Keratinocyte (primary cell): ENCODE measurements around the gene PRPF8. TPM values are rescaled to one million over a fixed set of nuclear protein-coding genes. Genes with fewer than 3 reads are reported as not detected.
A peak's percentile ranks its signal among the peaks of the same experiment; 100 is the strongest.

ENCODE experiments used
- DNase-seq: peaks from one replicate; pipeline ENCODE4 v3.0.0-alpha.2; 2011; ENCODE audit warnings: low read depth, missing footprints, low spot score
- FAIRE-seq: peaks from 2 replicates; lab custom pipeline; 2011; peaks lifted over from hg19 to GRCh38; lab: Jason Lieb, UNC
- H2AFZ ChIP-seq: 2 replicates; pipeline ENCODE4 v1.6.0; 2012; ENCODE audit warnings: low read length, control low read depth, inconsistent platforms; ENCODE audit not compliant: control insufficient read depth
- H3K27ac ChIP-seq: 2 replicates; pipeline ENCODE4 v1.5.1; 2011; ENCODE audit warnings: low read length; ENCODE audit not compliant: control insufficient read depth, insufficient read depth
- H3K27me3 ChIP-seq: 3 replicates; pipeline ENCODE4 v1.6.0; 2011; ENCODE audit warnings: low read length; ENCODE audit not compliant: control insufficient read depth, insufficient read depth; ENCODE audit errors: extremely low read depth
- H3K36me3 ChIP-seq, 2 experiments: 2 replicates in 1 of 2; 3 replicates in 1 of 2; pipeline ENCODE4 v1.5.1; 2011; ENCODE audit warnings: low read length in 2 of 2, mild to moderate bottlenecking in 1 of 2; ENCODE audit not compliant: control insufficient read depth in 2 of 2, insufficient read depth in 2 of 2; ENCODE audit errors: extremely low read depth in 1 of 2
- H3K4me1 ChIP-seq: 3 replicates; pipeline ENCODE4 v1.5.1; 2011; ENCODE audit warnings: low read length; ENCODE audit not compliant: control insufficient read depth, insufficient read depth; ENCODE audit errors: extremely low read depth
- H3K4me2 ChIP-seq: 3 replicates; pipeline ENCODE4 v1.6.0; 2011; ENCODE audit warnings: low read depth, low read length; ENCODE audit not compliant: control insufficient read depth, insufficient read depth; ENCODE audit errors: extremely low read depth
- H3K4me3 ChIP-seq, 3 experiments: fragments of 200-600 bp in 1 of 3; sonication (generic) in 1 of 3; 2 replicates in 2 of 3; 3 replicates in 1 of 3; pipeline ENCODE4 v1.5.1; 2011 to 2016; ENCODE audit warnings: low read length in 3 of 3, mild to moderate bottlenecking in 3 of 3, control low read depth in 2 of 3, inconsistent platforms in 1 of 3, low read depth in 1 of 3, mixed read lengths in 1 of 3, mixed run types in 1 of 3, moderate library complexity in 1 of 3; ENCODE audit not compliant: control insufficient read depth in 2 of 3, insufficient read depth in 2 of 3; ENCODE audit errors: extremely low read depth in 1 of 3
- H3K79me2 ChIP-seq: 2 replicates; pipeline ENCODE4 v1.6.0; 2012; ENCODE audit warnings: low read length; ENCODE audit not compliant: control insufficient read depth, insufficient read depth
- H3K9ac ChIP-seq: 3 replicates; pipeline ENCODE4 v1.6.0; 2011; ENCODE audit warnings: low read length; ENCODE audit not compliant: control insufficient read depth, insufficient read depth; ENCODE audit errors: extremely low read depth
- H3K9me1 ChIP-seq: 3 replicates; pipeline ENCODE4 v1.6.0; 2011; ENCODE audit warnings: low read length; ENCODE audit not compliant: control insufficient read depth, insufficient read depth; ENCODE audit errors: extremely low read depth
- H3K9me3 ChIP-seq: 2 replicates; pipeline ENCODE4 v1.5.1; 2012; ENCODE audit warnings: low read depth, low read length; ENCODE audit not compliant: control insufficient read depth
- H4K20me1 ChIP-seq: 3 replicates; pipeline ENCODE4 v1.6.0; 2011; ENCODE audit warnings: low read length; ENCODE audit not compliant: control insufficient read depth, insufficient read depth; ENCODE audit errors: extremely low read depth
- CTCF ChIP-seq, 3 experiments: IDR thresholded peaks in 1 of 3; conservative IDR thresholded peaks in 1 of 3; optimal IDR thresholded peaks in 1 of 3; 2 replicates in 2 of 3; 3 replicates in 1 of 3; pipeline versions ENCODE3 to v1.5.1; 2011; ENCODE audit warnings: low read length in 3 of 3, mild to moderate bottlenecking in 3 of 3, moderate library complexity in 2 of 3, control low read depth in 1 of 3, inconsistent platforms in 1 of 3; ENCODE audit not compliant: insufficient read depth in 2 of 3; ENCODE audit errors: extremely low read depth in 1 of 3
- EZH2 ChIP-seq: IDR thresholded peaks from one replicate; pipeline ENCODE4 v1.6.1; 2012; ENCODE audit warnings: inconsistent platforms, mild to moderate bottlenecking, low read length, moderate library complexity
- dilution Hi-C: fragments of 300-500 bp; cut with MboI; formaldehyde crosslinking; loops from one replicate; pipeline ENCODE4 v1.7.0; 2020; ENCODE audit warnings: low sequenced_read_pairs; ENCODE audit not compliant: extremely low pct_ligation_motif_present
- polyA plus RNA-seq, 5 experiments: library from polyadenylated mRNA; depleted of rRNA in 3 of 5; stranded (reverse) in 3 of 5; stranded (forward) in 1 of 5; unstranded in 1 of 5; fragments of >200 nt; gene quantifications; 1 replicate in 1 of 5; 2 replicates in 3 of 5; 3 replicates in 1 of 5; pipeline versions ENCODE4 v1.2.1 to v1.2.3, GENCODE V29; 2011 to 2012; ENCODE audit warnings: missing spikeins in 2 of 5, low read depth in 1 of 5, low replicate concordance in 1 of 5

PRPF8 gene
- polyA plus RNA-seq, 1 donor (not counting 4 experiments of a cell fraction or from before 2014, with no cell fraction given) = 97.5 TPM

- dilution Hi-C loops = no loop called here
- peak overlapping the region; percentile 85 for H2AFZ ChIP-seq
- peak overlapping the region; percentile 56 for H3K9ac ChIP-seq
Measured at GRCh38 chr17:1617620-1618174, 67.0 kb downstream of the PRPF8 start.

GRCh38 chr17:1616101-1616500 is 68.6 kb downstream of the PRPF8 start:
- peaks cover 0 to 20% of the 10 kb centered on the region in 2 experiments for H3K36me3 ChIP-seq
- H3K4me1 ChIP-seq = peaks cover 15% of the 10 kb centered on the region
- H3K4me3 ChIP-seq = no peak overlapping the region
- no peaks in the 10 kb centered on the region for H4K20me1 ChIP-seq
- H3K27me3 ChIP-seq = no peaks in the 10 kb centered on the region
- FAIRE-seq (no peak), DNase-seq (no peak)
- H3K79me2 ChIP-seq = no peaks in the 10 kb centered on the region
- dilution Hi-C loops = no loop called here
- H3K9me3 ChIP-seq = no peaks in the 10 kb centered on the region
- H3K9me1 ChIP-seq = no peaks in the 10 kb centered on the region
- H3K4me2 ChIP-seq = no peak overlapping the region
- H3K27ac ChIP-seq = no peak overlapping the region
- no peak overlapping the region for H2AFZ ChIP-seq
- H3K9ac ChIP-seq = no peak overlapping the region
- no peak for TF ChIP-seq CTCF (optimal IDR thresholded peaks at IDR 0.05 in 1 of 3, IDR thresholded peaks at IDR 0.05 in 1 of 3, conservative IDR thresholded peaks at IDR 0.05 in 1 of 3; ENCODE audit: extremely low read depth in 1 of 3, insufficient read depth in 2 of 3, low read length in 3 of 3)
- no peak for TF ChIP-seq EZH2

More at GRCh38 chr17:1617620-1618174, 67.0 kb downstream of the PRPF8 start:
- Histone ChIP-seq H4K20me1 (no peaks in the 10 kb centered on the region), H3K36me3 (peaks cover 0 to 19% of the 10 kb centered on the region in 2 experiments), H3K79me2 (no peaks in the 10 kb centered on the region), H3K4me1 (peaks cover 15% of the 10 kb centered on the region), H3K4me3 (no peak overlapping the region), H3K4me2 (peak overlapping the region; percentile 75), H3K27ac (peak overlapping the region; percentile 64), H3K9me3 (no peaks in the 10 kb centered on the region), H3K9me1 (no peaks in the 10 kb centered on the region), H3K27me3 (no peaks in the 10 kb centered on the region)
- FAIRE-seq = peak; percentile 95
- peak; percentile 74 for DNase-seq
- TF ChIP-seq CTCF (optimal IDR thresholded peaks at IDR 0.05 in 1 of 3, IDR thresholded peaks at IDR 0.05 in 1 of 3, conservative IDR thresholded peaks at IDR 0.05 in 1 of 3; ENCODE audit: extremely low read depth in 1 of 3, insufficient read depth in 2 of 3, low read length in 3 of 3) (peak in 2 of 3 experiments; percentile 23 to 54), EZH2 (no peak)
